Gastroesophageal sphincter (tissue), 4 donors: Measurements from ENCODE around the gene NELFCD. TPM values are rescaled to one million over a fixed set of nuclear protein-coding genes. Genes with fewer than 3 reads are reported as not detected.

ENCODE experiments used
- ATAC-seq: fragments of 150-250 bp; one replicate; pipeline ENCODE4 v1.9.1; 2016; ENCODE audit warnings: mild to moderate bottlenecking, moderate library complexity
- H3K27ac ChIP-seq, 4 donors: fragments of 200-600 bp; sonication (generic) in 3 of 4; 1 replicate in 3 of 4; 2 replicates in 1 of 4; pipeline ENCODE4 v1.5.1; 2016 to 2019
- H3K27me3 ChIP-seq: fragments of 200-600 bp; sonication (generic); one replicate; pipeline ENCODE4 v1.5.1; 2019
- H3K36me3 ChIP-seq, 2 donors: fragments of 200-600 bp; sonication (generic); one replicate each; pipeline ENCODE4 v1.5.1; 2019; ENCODE audit warnings: control low read depth in 1 of 2
- H3K4me1 ChIP-seq, 3 donors: fragments of 200-600 bp; sonication (generic); 1 replicate in 2 of 3; 2 replicates in 1 of 3; pipeline ENCODE4 v1.5.1; 2016 to 2019; ENCODE audit warnings: control low read depth in 2 of 3
- H3K4me3 ChIP-seq, 2 donors: fragments of 200-600 bp; sonication (generic); one replicate each; pipeline ENCODE4 v1.5.1; 2019; ENCODE audit warnings: mild to moderate bottlenecking in 1 of 2, moderate library complexity in 1 of 2
- H3K9me3 ChIP-seq, 3 donors: fragments of 200-600 bp; sonication (generic); one replicate each; pipeline ENCODE4 v1.5.1; 2017 to 2019; ENCODE audit warnings: control low read depth in 2 of 3
- CTCF ChIP-seq, 4 experiments: fragments of 200-600 bp in 2 of 4; fragments of 450-650 bp in 2 of 4; sonication (generic) in 1 of 4; IDR thresholded peaks; one replicate each; pipeline ENCODE4 v1.5.1; 2017 to 2019; ENCODE audit warnings: antibody characterized with exemption in 4 of 4, mild to moderate bottlenecking in 2 of 4, moderate library complexity in 2 of 4
- EP300 ChIP-seq: sonication (generic); formaldehyde crosslinking; IDR thresholded peaks from one replicate; pipeline ENCODE4 v1.6.1; 2017; ENCODE audit warnings: antibody characterized with exemption, mild to moderate bottlenecking
- POLR2A ChIP-seq, 2 donors: fragments of 450-650 bp; IDR thresholded peaks; one replicate each; pipeline ENCODE4 v1.6.1; 2017; ENCODE audit warnings: antibody characterized with exemption in 2 of 2, mild to moderate bottlenecking in 2 of 2, moderate library complexity in 1 of 2
- POLR2AphosphoS5 ChIP-seq: sonication (generic); formaldehyde crosslinking; IDR thresholded peaks from one replicate; pipeline ENCODE4 v1.6.1; 2017; ENCODE audit warnings: antibody characterized with exemption
- WGBS, 2 donors: methylation state at CpG; one replicate each; pipeline ENCODE4 v1.1.5; 2018; ENCODE audit warnings: low coverage in 1 of 2; 5-methylcytosine and 5-hydroxymethylcytosine counted together
- total RNA-seq, 4 donors: library from RNA; depleted of rRNA; stranded (reverse); fragments of >200 nt; gene quantifications; one replicate each; pipeline ENCODE4 v1.1.0, GENCODE V29; 2016

NELFCD gene
- total RNA-seq, 4 donors from 2014 or later: 26.5 to 48.6 (median 36.1) TPM

GRCh38 chr20:59033093-59033492, 52.0 kb downstream of the NELFCD start:
- H3K9me3 ChIP-seq: no peaks in the 10 kb centered on the region
- WGBS, 2 donors: 90 to 100% methylated on average over 1 of the region's 1 CpG
- TF ChIP-seq POLR2AphosphoS5 (no peak), POLR2A (IDR thresholded peaks at IDR 0.05) (no peak), CTCF (IDR thresholded peaks at IDR 0.05) (no peak), EP300 (no peak)
- no peaks in the 10 kb centered on the region for H3K27me3 ChIP-seq
- peak overlapping the region; percentile 67 to 80 for H3K4me3 ChIP-seq
- peaks cover 11 to 45% (median 23%) of the 10 kb centered on the region in 3 donors for H3K4me1 ChIP-seq
- peaks cover 4 to 58% of the 10 kb centered on the region in 2 donors for H3K36me3 ChIP-seq
- ATAC-seq: no peak
- peak overlapping the region in 3 of 4 donors; percentile 88 to 92 (median 90) for H3K27ac ChIP-seq

- peaks cover 4 to 60% of the 10 kb centered on the region in 2 donors for H3K36me3 ChIP-seq
- no peak for ATAC-seq
- H3K4me3 ChIP-seq: no peak overlapping the region
- TF ChIP-seq POLR2A (IDR thresholded peaks at IDR 0.05) (no peak), POLR2AphosphoS5 (no peak), EP300 (no peak), CTCF (IDR thresholded peaks at IDR 0.05) (no peak)
- peaks cover 11 to 39% (median 20%) of the 10 kb centered on the region in 3 donors for H3K4me1 ChIP-seq
- peak overlapping the region in 1 of 4 donors; percentile 90 for H3K27ac ChIP-seq
- WGBS, 2 donors: 78 to 85% methylated on average over 2 of the region's 2 CpGs
- H3K27me3 ChIP-seq: no peaks in the 10 kb centered on the region
- H3K9me3 ChIP-seq: no peaks in the 10 kb centered on the region
These were observed 52.6 kb downstream of the NELFCD start for GRCh38 chr20:59033616-59034165.

GRCh38 chr20:59035381-59035780, 54.3 kb downstream of the NELFCD start:
- peaks cover 4 to 47% of the 10 kb centered on the region in 2 donors for H3K36me3 ChIP-seq
- 100% methylated on average over 2 to 3 of the region's 3 CpGs for WGBS, 2 donors
- ATAC-seq: no peak
- H3K27ac ChIP-seq: no peak overlapping the region
- H3K4me1 ChIP-seq: peaks cover 6 to 33% (median 14%) of the 10 kb centered on the region in 3 donors
- TF ChIP-seq POLR2AphosphoS5: no peak
- no peak for TF ChIP-seq POLR2A (IDR thresholded peaks at IDR 0.05)
- TF ChIP-seq CTCF (IDR thresholded peaks at IDR 0.05): no peak
- TF ChIP-seq EP300: no peak
- no peak overlapping the region for H3K4me3 ChIP-seq
- H3K27me3 ChIP-seq: no peaks in the 10 kb centered on the region
- no peaks in the 10 kb centered on the region for H3K9me3 ChIP-seq

- Histone ChIP-seq H3K4me3 (no peak overlapping the region), H3K36me3 (peaks cover 4 to 47% of the 10 kb centered on the region in 2 donors), H3K4me1 (peaks cover 0 to 38% (median 20%) of the 10 kb centered on the region in 3 donors), H3K9me3 (no peaks in the 10 kb centered on the region), H3K27ac (no peak overlapping the region), H3K27me3 (no peaks in the 10 kb centered on the region)
- no peak for ATAC-seq
- WGBS, 2 donors: 89 to 94% methylated on average over 9 to 11 of the region's 12 CpGs
- TF ChIP-seq POLR2A (IDR thresholded peaks at IDR 0.05): no peak
- no peak for TF ChIP-seq EP300
- no peak for TF ChIP-seq CTCF (IDR thresholded peaks at IDR 0.05)
- no peak for TF ChIP-seq POLR2AphosphoS5
These were observed 56.3 kb downstream of the NELFCD start for GRCh38 chr20:59037386-59037785.

- 59 to 89% methylated on average over 1 of the region's 1 CpG for WGBS, 2 donors
- Histone ChIP-seq H3K4me1 (peaks cover 0 to 39% (median 23%) of the 10 kb centered on the region in 3 donors), H3K4me3 (no peak overlapping the region), H3K36me3 (peaks cover 4 to 41% of the 10 kb centered on the region in 2 donors), H3K27ac (no peak overlapping the region), H3K27me3 (no peaks in the 10 kb centered on the region), H3K9me3 (no peaks in the 10 kb centered on the region)
- ATAC-seq: no peak
- TF ChIP-seq CTCF (IDR thresholded peaks at IDR 0.05) (no peak), POLR2AphosphoS5 (no peak), POLR2A (IDR thresholded peaks at IDR 0.05) (no peak), EP300 (no peak)
These were observed 58.2 kb downstream of the NELFCD start for GRCh38 chr20:59039233-59039632.
